GM19372 (cell line): ENCODE data around the gene RPUSD1.

ENCODE experiments used
- ATAC-seq: cut with Tn5 transposase; IDR thresholded peaks from one replicate; pipeline ENCODE4 v1.9.1; 2021; ENCODE audit warnings: mild to moderate bottlenecking, low read depth, moderate library complexity; ENCODE audit not compliant: unreplicated experiment

Gene RPUSD1

DNA sequence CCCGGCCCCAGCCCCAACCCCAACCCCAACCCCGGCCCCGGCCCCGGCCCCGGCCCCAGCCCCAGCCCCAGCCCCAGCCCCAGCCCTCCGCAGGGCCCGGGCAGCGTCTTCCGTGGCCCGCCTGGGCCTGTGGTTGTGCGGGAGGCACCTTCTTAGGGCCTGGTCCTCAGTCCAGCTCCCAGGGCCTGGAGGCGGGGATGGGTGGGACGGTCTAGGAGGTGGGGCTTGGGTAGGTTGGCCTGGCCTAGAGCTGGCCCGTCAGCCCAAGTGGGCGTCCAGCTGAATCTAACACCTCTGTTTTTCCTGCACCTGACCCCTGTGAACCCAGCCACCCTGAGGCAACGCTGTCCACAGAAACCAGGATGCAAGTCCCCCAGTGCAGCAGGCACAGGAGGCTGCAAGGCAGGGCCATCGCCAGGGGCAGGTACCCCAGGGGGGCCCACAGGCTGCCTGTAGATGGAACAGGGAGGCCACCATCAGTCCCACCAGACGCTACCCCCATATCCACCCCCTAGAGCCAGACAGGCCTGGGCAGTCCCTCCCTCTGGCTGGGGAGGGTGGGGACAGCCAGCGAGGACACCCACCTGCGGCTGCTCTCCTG lies 18.9 kb downstream of the RPUSD1 start:
- ATAC-seq = no peak

DNA sequence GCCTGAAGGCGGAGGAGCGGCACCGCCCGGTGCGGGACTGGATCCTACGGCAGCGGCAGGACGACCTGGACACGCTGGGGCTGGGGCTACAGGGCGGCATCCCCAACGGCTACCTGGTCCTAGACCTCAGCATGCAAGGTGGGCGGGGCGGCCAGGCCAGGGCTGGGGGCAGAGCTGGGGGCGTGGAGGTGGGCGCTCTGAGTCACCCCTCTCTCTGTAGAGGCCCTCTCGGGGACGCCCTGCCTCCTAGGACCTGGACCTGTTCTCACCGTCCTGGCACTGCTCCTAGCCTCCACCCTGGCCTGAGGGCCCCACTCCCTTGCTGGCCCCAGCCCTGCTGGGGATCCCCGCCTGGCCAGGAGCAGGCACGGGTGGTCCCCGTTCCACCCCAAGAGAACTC lies 19.8 kb downstream of the RPUSD1 start:
- no peak for ATAC-seq

DNA sequence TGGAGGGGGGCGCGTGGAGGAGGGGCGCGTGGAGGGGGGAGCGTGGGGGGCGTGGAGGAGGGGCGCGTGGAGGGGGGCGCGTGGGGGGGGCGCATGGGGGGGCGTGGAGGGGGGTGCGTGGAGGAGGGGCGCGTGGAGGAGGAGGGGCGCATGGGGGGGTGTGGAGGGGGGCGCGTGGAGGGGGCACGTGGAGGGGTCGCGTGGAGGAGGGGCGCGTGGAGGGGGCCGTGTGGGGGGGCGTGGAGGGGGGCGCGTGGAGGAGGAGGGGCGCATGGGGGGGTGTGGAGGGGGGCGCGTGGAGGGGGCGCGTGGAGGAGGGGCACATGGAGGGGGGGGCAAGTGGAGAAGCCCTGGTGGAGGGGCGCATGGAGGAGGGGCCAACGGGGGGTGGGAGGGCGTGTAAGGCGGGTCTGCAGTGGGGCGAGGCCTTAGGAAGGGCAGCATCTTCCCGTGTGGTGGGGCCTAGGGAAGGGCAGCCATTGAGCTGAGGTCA lies 20.4 kb downstream of the RPUSD1 start:
- ATAC-seq = no peak

DNA sequence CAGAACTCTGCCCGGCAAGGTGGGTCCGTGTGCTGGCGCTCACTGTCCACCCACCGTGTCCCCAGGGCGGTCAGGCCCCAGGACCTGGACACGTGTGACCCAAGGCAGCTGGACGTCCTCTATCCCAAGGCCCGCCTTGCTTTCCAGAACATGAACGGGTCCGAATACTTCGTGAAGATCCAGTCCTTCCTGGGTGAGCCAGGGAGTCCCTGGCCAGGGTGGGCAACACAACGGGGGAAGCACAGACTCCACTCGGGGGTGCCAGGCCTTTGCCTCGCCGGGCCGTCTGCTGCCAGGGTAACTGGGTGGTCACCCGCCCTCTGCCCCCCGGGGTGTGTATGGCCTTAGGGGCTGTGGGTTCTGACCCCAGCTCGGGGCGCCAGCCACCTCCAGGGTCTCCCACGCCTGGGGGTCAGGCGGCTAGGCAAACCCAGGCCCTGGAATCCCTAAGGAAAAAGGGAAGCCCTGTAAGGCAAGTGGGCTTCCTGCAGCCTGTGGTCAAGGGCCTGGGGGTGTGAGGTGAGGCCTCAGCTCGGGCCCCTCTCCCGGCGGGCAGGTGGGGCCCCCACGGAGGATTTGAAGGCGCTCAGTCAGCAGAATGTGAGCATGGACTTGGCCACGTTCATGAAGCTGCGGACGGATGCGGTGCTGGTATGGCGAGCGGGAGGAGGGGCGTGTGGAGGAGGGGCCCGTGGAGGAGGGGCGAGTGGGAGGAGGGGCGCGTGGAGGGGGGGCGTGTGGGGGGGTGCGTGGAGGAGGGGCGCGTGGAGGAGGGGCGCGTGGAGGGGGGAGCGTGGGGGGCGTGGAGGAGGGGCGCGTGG lies 21.2 kb downstream of the RPUSD1 start:
- ATAC-seq = no peak

DNA sequence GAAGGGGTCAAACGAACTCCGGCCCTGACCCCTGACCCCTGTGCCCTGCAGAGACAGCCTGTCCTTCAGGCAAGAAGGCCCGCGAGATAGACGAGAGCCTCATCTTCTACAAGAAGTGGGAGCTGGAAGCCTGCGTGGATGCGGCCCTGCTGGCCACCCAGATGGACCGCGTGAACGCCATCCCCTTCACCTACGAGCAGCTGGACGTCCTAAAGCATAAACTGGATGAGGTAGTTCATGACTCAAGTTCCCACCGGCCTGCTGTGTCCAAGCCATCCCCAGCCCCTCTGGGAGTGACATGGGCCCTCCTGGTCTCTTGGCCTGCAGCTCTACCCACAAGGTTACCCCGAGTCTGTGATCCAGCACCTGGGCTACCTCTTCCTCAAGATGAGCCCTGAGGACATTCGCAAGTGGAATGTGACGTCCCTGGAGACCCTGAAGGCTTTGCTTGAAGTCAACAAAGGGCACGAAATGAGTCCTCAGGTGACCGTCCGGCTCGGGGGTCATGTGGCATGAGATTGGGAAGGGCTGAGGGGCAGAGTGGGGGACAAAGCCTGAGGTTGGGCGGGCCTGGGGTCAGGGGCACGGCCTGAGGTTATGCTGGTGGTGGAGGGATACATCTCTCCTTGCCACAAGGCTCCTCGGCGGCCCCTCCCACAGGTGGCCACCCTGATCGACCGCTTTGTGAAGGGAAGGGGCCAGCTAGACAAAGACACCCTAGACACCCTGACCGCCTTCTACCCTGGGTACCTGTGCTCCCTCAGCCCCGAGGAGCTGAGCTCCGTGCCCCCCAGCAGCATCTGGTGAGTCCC lies 22.0 kb downstream of the RPUSD1 start:
- ATAC-seq = no peak

DNA sequence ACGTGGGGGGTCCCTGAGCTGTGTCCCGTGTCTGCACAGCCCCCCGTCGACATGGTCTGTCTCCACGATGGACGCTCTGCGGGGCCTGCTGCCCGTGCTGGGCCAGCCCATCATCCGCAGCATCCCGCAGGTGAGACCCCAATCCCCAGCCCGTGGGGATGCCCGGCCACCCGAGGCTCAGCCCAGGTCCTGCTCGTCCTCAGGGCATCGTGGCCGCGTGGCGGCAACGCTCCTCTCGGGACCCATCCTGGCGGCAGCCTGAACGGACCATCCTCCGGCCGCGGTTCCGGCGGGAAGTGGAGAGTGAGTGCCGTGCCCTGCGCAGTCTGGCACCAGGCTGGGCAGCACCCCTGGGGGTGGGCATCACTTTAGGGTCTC lies 22.7 kb downstream of the RPUSD1 start:
- ATAC-seq = no peak

DNA sequence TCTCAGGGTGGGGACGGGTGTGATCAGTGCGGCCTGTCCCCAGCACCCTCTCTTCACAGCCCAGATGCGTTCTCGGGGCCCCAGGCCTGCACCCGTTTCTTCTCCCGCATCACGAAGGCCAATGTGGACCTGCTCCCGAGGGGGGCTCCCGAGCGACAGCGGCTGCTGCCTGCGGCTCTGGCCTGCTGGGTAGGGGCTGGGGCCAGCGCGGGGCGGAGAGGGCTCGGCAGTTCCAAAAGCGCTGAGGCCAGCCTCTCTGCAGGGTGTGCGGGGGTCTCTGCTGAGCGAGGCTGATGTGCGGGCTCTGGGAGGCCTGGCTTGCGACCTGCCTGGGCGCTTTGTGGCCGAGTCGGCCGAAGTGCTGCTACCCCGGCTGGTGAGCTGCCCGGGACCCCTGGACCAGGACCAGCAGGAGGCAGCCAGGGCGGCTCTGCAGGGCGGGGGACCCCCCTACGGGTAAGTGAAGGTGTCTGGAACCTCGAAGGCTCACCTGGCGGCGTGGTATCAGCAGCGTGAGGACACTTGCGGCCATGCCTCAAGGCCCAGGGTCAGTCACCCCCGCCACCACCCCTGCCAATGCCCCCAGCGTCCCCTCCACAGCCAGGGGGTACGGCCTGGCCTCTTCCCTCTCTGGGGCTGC lies 23.2 kb downstream of the RPUSD1 start:
- ATAC-seq = no peak

DNA sequence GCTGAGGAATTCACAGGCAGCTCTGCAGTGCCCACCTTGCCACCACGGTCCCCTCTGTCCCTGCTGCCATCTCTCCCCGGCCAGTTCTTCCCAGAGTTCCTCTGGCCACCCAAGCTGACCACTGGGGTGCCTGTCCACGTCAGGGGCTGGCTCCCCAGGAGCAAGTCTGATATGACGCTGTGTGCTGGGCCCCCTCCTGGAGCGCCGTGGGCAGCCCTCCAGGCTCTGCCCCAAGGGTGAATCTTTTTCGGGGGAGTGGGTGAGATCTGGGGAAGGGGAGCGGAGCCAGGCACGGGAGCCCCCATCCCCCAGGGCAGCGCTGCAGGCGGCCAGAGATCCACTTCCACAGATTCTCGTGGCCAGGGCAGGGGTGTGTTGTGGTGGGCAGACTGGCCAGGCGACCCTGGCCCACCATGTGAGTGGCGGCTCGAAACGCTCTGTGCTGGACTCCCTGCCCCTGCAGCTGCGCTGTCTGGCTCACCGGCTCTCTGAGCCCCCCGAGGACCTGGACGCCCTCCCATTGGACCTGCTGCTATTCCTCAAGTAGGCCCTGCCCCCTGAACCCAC lies 23.9 kb downstream of the RPUSD1 start:
- ATAC-seq = no peak

DNA sequence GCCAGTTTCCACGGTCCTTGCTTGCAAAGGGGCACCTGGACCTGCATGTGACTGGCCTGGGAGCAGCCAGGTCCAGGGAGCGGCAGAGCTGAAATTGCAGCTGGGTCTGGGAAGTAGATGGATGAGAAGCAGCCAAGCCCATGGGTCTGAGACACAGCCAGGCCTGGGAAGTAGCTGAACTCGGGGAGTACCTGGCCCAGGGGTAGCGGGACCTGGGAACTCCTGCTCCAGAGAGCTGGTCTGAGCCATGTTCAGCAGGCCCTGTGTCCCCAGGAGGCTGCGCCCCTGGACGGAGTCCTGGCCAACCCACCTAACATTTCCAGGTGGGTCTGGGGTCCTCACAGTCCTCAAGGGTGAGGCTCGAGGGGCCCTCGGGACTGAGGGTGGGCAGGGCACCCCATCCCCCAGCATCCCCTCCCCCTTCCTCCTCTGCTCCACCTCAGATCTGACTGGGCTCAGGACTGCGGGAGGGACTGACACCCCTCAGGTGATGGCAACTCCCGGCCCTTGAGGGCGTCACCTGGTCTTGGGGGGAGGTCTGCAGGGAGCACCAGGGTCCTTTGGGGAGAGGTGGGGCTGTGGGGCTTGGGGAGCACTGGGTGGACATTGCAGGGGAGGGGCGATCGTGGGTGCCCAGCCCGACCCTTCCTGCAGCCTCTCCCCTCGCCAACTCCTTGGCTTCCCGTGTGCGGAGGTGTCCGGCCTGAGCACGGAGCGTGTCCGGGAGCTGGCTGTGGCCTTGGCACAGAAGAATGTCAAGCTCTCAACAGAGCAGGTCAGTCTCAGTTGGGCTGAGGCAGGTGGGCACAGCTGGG lies 24.6 kb downstream of the RPUSD1 start:
- no peak for ATAC-seq

DNA sequence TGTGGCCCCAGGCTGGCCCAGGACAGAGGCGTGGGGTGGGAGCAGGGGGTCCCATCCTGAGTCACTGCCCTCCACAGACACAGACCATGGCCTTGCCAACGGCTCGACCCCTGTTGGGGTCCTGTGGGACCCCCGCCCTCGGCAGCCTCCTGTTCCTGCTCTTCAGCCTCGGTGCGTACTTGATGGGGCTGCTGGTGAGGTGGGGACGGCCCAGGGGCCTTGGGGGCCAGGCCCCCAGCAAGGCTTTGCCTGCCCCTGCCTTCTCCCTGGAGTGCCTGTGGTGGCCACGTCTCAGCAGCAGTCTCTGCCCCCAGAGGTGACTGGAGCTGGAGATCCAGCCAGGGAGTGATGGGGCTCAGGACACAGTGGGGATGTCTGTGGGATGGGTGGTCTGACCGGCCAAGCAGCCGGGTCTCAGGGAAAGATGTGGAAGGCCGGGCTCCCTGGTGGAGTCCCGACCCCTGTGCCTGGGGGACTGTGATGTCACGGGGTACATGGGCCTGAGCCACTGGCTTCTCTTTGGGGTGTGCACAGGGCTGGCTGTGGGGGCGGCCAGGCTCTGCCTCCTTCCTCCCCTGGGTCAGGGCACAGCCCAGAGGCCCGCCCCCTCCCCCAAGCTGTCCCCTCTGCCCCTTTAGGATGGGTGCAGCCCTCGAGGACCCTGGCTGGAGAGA lies 25.4 kb downstream of the RPUSD1 start:
- ATAC-seq = no peak

DNA sequence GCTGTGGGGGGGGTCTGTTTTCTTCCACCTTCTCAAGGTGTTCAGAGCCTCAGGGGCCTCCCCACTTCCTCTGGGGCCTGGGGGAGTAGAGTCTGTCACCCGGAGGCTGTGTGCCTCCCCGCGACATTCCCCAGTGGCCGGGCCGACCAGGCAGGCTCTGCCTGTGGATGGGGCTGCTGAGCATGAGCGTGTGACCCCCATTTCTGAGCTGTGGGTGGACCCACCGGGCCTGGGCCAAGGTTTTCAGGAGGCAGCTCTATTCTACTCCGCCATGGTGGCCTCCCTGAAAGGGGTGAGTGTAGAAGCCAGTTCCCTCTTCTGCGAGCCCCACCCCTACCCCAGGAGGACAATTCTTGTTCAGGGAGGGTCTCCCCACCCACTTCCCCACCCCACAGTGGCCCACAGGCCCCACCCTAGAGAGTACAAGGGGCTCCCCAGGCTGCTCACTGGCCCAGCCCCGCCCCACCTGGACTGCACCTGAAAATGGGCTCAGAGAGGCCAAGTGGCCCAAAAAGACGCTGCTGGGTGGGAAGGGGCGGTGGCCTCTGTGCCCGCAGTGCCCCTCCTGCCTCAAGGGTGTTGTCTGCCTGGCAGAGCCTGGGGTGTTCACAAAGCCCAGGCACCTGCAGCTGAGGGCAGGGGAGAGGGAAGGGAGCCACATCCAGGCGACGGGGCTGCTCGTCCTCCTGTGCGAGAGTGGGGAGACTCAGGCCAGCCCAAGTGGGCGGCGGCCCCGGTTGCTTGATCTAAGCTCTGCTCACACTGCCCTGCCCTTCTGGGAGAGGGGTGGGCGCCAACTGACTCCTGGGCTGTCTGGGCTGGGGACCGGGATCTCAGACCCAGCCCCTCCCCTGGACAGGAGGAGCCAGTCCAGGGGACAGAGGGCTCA lies 26.3 kb downstream of the RPUSD1 start:
- no peak for ATAC-seq

DNA sequence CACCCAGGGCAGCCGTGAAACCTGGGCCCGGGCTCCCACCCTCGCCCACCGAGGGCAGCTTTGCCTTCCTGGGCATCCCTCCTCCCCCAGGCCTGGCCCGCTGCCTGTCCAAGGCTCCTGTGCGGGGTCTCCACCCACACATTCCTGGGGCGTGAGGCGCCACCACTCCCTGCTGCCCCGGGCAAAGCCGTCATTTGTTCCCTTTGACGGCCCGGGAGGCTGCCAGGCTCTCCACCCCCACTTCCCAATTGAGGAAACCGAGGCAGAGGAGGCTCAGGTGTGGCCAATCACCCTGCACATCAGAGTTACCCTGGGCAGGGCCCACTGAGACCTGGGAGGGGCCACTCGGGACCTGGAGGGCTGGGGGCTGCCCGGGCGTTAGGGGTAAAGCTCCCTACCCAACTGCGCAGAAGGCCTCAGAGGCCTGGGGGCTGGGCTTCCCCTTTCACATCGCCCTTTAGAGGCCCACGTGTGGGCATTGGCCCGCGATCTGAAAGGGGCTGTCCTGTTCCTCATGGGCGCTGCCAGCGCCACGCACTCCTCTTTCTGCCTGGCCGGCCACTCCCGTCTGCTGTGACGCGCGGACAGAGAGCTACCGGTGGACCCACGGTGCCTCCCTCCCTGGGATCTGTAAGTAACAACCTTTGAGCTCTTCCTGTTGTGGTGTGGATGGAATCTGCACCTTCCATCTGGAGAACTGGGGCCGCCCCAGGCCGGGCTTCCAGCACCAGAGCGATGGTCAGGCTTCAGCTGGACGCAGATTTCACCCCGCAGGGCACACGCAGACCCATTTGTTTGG lies 27.4 kb downstream of the RPUSD1 start, which contains the start of gene MSLN:
Gene MSLN, plus strand, starts transcription at position 190 of the 799 bp plus-strand sequence. CDS start 1,947 bp downstream, outside the sequence.
- no peak for ATAC-seq

DNA sequence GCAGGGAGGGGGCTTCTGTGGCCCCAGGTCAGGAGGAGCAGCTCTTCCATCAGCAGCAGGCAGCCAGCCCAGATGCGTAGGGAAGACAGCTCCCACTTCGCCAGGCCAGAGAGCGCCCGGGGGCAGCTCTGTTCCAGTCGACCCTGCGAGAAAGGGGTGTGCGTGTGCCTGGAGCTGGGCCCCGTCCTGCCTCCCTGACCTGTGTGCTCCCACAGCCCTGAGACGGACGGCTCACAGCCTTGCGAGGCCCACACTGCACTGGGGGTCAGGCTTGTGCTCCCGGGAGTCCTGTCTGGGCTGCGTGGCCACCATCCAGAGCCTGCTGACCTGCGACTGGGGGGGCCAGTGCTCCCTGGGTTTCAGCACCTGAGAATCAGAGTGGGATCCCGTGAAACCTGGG lies 28.1 kb downstream of the RPUSD1 start:
- ATAC-seq = no peak

DNA sequence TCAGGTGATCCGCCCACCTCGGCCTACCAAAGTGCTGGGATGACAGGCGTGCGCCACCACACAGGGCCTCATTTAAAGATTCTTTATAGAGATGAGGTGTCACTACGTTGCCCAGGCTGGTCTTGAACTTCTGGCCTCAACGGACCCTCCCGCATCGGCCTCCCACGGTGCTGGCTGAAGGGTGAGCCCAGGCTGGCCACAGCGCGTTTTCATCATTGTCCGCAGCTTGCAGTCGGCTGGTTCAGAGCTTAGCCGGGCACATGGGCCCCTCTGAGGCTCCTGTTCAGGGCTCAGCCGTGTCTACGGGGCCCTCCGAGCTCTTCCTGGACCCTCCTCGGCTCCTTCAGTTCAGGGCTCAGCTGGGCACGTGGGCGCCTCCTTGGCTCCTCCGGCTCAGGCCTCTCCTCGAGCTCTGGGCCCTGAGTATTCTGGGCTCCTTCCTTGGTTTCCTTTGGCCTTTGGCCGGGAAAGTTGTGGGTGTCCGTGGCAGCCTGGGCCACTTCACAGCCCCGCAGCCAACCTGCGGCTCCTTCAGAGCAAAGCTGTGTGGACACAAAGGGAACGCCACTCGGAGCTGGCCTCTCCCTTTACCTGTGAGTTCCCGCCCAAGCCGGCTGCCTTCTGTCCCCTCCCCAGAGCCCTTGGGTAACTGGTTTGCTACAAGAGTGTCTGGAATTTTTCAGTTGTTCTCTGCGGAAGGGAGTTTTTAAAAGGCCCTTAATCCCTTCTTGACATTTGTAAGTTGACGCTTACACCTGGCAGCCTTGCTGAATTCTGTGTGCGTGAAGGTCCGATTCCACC lies 28.9 kb downstream of the RPUSD1 start:
- no peak for ATAC-seq

DNA sequence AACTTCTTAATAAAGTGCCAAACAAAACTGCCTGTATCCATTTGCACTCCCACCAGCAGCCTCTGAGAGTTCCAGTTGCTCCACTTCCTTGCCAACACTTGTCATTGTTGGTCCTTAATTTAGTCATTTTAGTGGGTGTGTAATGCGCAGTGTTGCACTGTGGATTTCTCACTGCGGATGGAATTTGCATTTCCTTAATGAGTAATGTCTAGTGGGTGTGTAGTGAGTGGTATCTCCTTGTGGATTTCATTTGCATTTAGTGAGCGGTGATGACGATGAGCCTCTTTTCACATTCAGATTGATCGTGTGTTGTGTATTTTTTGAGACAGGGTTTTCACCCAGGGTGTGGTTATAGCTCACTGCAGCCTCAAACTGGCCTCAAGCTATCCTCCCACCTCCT lies 31.8 kb downstream of the RPUSD1 start:
- ATAC-seq = no peak

DNA sequence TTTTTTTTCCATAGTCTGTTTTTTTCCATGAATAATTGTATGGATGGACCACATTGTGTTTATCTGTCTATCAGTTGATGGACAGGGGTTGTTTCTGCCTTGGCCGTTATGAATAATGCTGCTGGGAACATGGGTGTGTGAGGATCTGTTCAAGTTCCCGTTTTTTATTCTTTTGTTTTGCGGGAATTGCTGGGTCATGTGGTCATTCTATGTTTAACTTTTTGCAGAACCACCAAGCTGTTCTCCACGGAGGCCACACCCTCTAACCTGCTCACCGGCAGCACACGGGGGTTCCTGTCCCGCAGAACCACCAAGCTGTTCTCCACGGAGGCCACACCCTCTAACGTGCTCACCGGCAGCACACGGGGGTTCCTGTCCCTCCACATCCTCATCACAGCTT lies 33.5 kb downstream of the RPUSD1 start:
- no peak for ATAC-seq
